Activated CD8-positive, alpha-beta memory T cell treated with anti-CD3 and anti-CD28 coated beads, Interleukin-2, amount 50 U/mL, for 48 hours (primary cell): ENCODE measurements around the gene C11orf16.

Experiments
- DNase-seq: peaks from one replicate; pipeline ENCODE4 v3.0.0-alpha.2; 2020

C11orf16 gene

DNA sequence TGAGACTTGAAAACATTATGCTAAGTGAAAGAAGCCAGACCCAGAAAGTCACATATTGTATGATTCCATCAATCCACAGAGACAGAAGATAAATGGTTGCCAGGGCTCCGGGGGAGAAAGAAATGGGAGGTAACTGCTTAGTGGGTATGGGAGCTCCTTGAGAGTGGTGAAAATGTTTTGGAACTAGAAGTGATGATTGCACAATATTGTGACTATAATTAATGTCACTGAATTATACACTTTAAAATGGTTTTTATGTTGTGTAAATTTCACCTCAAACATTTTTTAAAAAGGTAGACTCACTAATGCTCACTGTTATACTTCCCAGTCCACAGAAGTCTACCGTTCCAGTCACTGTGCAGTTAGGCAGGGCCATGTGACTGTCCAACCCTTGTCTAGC is 54.0 kb downstream of the C11orf16 start:
- DNase-seq, result no peak

DNA sequence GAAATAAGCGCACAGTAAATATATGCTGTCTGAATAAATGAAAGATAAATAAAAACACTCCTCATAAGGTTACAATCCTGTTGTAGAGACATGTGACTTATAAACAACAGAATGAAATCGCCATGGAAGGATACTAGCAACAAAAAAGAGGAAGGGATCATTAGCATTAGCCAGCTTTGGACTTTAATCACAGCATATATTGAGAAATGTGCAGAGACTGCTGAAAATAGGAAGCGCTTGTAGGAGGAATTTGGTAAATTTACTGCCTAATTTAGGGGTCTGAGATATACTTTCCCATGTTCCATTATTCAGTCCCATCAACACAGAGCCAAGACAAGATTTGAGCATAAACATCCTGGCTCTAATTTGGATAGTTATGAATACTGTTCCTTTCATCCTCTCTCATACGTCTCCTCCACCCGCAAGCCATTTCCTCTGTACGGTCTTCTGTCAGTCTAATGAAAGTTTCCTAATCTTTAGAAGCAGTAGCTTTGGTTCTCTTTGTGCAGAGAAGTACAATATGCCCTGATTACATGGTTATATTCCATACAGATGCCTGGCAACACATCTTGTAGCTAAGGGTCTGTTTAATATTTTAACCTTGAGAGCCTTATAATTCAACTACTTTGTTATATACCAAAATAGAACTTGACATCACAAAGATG is 58.9 kb downstream of the C11orf16 start:
- no peak for DNase-seq

DNA sequence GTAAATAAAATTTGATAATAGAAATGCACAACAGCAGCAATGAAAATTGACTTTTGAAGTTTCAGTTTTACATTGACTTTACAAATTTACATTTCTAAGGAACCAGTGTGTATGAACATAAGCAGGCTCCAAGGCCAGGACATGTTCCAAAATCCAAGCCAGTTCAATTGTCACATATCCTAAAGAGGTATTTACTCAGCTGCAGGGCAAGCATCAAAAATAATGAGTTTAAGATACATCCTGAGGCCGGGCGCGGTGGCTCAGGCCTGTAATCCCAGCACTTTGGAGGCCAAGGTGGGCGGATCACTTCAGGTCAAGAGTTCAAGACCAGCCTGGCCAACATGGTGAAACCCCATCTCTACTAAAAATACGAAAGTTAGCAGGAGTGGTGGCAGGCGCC is 60.8 kb downstream of the C11orf16 start:
- DNase-seq, result no peak

DNA sequence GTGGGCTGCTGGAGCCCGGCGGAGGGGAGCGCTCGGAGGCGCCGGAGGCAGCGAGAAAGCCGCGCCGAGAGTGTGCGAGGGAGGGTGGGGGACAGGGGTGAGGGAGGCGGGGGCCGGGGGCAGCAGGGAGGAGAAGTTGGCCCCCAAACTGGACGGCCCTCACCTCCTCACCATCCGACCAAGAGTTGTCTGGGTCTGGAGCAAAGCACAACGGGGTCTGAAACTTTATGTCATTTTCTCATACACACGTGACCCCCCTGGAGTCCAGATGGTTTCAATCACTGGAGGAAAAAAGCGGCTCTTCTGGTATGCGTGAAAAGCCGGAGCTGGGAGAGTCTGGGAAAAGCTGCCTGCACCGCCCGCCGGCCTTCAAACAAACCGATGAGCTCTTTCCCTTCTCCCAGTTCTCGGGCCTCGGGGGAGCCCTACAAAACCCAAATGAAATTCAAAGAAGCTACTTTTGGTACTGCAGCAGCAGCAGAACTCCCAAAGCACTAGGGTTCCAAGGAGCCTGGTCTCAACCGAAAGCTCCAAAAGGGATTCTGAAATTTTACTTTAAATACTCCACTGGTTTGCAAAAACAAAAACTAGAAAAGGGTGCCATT is 61.5 kb downstream of the C11orf16 start:
- DNase-seq, result no peak

DNA sequence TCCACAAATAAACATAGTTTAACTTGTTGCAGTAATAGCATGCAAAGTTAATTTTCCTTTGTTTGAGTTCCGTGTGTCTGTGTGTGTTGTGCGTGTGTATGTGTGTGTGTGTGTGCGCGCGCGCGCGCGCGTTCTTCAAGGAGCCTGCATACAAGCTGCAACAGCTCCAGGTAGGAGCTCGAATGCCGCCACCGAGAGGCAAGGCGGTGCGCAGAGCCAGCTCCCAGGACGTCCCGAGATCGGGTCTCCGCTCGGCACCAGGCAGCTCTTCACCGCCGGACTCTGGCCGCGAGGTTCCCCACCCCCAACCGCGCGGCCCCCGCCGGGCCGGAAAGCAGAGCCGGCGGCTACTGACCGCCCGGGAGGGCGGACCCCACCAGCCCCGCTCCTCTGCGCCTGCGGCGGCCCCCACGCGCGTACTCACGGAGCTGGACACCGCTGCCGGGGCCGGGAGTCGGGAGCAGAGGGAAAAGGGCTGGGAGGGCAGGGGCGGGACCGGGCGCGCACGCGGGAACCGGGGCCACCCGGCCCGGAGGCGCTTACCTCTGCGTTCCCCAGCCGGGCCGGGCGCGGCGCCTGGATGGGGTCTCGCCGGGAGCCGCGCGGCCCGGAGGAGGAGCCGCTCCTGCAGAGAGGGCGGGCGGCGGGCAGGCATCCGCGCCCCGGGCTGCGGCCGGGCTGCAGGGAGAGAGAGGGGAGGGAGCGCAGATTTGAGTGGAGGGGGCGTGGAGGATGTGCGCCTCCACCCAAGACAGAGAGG is 62.2 kb downstream of the C11orf16 start:
- peak; percentile 55 for DNase-seq
